HAP-1 (cell line): Measurements from ENCODE around the gene CIBAR2.

Source experiments
- DNase-seq, 2 experiments: peaks; one replicate each; pipeline ENCODE4 v3.0.0-alpha.2; 2016 to 2020; ENCODE audit warnings: low spot score in 2 of 2
- H3K27me3 ChIP-seq: fragments of 250-450 bp; sonication (Bioruptor Pico); 2 replicates; pipeline ENCODE4 v1.5.1; 2020; ENCODE audit warnings: low read depth, mild to moderate bottlenecking, moderate library complexity
- H3K36me3 ChIP-seq: fragments of 250-450 bp; sonication (Bioruptor Pico); replicated peaks from 2 replicates; pipeline ENCODE4 v1.5.1; 2020; ENCODE audit warnings: mild to moderate bottlenecking
- H3K4me1 ChIP-seq: fragments of 250-450 bp; sonication (Bioruptor Pico); 2 replicates; pipeline ENCODE4 v1.5.1; 2020; ENCODE audit warnings: mild to moderate bottlenecking
- H3K4me3 ChIP-seq: fragments of 250-450 bp; sonication (Bioruptor Pico); 2 replicates; pipeline ENCODE4 v1.5.1; 2020; ENCODE audit warnings: mild to moderate bottlenecking, moderate library complexity
- H3K9me3 ChIP-seq: fragments of 250-450 bp; sonication (Bioruptor Pico); 2 replicates; pipeline ENCODE4 v1.5.1; 2020; ENCODE audit warnings: mild to moderate bottlenecking, moderate library complexity
- in situ Hi-C: fragments of 300-500 bp; cut with MboI; formaldehyde crosslinking; loops from 3 replicates; pipeline ENCODE4 v1.14.3; 2020; ENCODE audit warnings: low sequenced_read_pairs, inconsistent platforms, mixed read lengths

Gene CIBAR2

DNA sequence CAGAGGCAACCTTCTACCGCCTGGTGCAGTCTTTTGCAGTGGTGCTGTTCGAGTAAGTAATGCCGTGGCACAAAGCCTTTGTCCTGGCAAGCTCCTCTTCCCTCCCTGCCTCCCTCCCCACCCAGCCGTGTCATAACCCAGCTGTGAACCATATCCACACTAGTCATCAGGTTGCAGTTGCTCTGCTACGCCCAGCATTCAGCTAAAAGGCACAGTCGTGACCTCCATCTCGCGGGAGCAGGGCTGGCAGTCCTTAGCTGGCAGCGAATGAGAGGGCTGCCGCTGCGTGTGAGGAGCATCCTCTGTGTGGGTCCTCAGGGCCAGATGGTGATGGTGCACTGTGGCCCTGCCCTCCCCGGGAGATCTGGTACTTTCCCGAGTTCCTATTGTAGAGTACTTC lies 39.3 kb downstream of the CIBAR2 start:
- no peak for DNase-seq
- no peak overlapping the region for H3K4me3 ChIP-seq
- peaks cover 7% of the 10 kb centered on the region; the same call in 1 of the 2 replicates for H3K4me1 ChIP-seq

DNA sequence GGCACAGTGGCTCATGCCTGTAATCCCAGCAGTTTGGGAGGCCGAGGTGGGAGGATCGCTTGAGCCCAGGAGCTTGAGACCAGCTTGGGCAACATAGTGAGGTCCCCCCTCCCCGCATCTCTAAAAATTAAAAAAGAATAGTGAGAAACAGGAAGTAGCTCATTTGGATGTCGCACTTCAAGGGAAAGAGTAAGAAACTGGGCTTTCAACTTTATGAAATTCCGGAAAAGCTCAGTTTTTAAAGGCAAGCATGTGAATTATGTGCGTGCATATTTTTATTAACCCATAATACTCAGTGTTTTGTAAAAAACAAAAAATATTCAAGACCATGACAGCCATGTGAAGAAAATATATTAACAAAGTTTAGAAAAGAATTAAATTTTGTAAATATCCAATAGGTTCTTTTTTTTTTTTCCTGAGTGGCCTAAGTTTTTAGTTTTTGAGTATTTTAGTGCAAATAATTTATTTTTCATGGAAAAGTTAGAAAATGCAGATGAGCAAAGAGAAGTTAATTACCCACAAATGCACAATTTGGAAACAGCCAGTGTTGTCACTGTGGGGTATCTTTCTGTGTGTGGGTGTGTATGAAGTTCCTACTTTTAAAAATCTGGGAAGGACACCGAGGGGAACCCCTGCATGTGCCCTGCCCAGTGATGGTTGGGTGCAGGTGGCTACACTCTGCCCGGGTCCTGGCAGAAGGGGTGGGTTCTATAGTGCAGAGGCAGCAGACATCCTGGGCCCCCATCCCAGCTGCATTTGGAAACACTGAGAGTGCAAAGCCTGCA lies 40.0 kb downstream of the CIBAR2 start:
- DNase-seq: no peak
- in situ Hi-C loops: no loop called here
- no peaks in the 10 kb centered on the region for H3K36me3 ChIP-seq
- H3K4me3 ChIP-seq: no peak overlapping the region
- H3K9me3 ChIP-seq: no peaks in the 10 kb centered on the region
- no peaks in the 10 kb centered on the region for H3K27me3 ChIP-seq
- peaks cover 7% of the 10 kb centered on the region; the same call in 1 of the 2 replicates for H3K4me1 ChIP-seq

More for the DNA sequence above, 39.3 kb downstream of the CIBAR2 start:
- H3K9me3 ChIP-seq: no peaks in the 10 kb centered on the region
- H3K36me3 ChIP-seq: no peaks in the 10 kb centered on the region
- in situ Hi-C loops: no loop called here
- no peaks in the 10 kb centered on the region for H3K27me3 ChIP-seq

- Histone ChIP-seq H3K36me3 (no peaks in the 10 kb centered on the region), H3K4me1 (no peaks in the 10 kb centered on the region), H3K9me3 (no peaks in the 10 kb centered on the region), H3K4me3 (no peak overlapping the region), H3K27me3 (no peaks in the 10 kb centered on the region)
- in situ Hi-C loops: no loop called here
- DNase-seq: no peak
These were observed 43.1 kb downstream of the CIBAR2 start for GRCh38 chr16:85069171-85069570.

- in situ Hi-C loops: no loop called here
- no peaks in the 10 kb centered on the region for H3K9me3 ChIP-seq
- DNase-seq: no peak
- H3K36me3 ChIP-seq: no peaks in the 10 kb centered on the region
- no peak overlapping the region for H3K4me3 ChIP-seq
- H3K4me1 ChIP-seq: no peaks in the 10 kb centered on the region
- H3K27me3 ChIP-seq: no peaks in the 10 kb centered on the region
These were observed 43.5 kb downstream of the CIBAR2 start for GRCh38 chr16:85068746-85069145.

- DNase-seq: no peak
- no peaks in the 10 kb centered on the region for H3K4me1 ChIP-seq
- no peaks in the 10 kb centered on the region for H3K36me3 ChIP-seq
- in situ Hi-C loops: no loop called here
- no peaks in the 10 kb centered on the region for H3K27me3 ChIP-seq
- H3K4me3 ChIP-seq: no peak overlapping the region
- H3K9me3 ChIP-seq: no peaks in the 10 kb centered on the region
These were observed 44.8 kb downstream of the CIBAR2 start for GRCh38 chr16:85067426-85067825.

DNA sequence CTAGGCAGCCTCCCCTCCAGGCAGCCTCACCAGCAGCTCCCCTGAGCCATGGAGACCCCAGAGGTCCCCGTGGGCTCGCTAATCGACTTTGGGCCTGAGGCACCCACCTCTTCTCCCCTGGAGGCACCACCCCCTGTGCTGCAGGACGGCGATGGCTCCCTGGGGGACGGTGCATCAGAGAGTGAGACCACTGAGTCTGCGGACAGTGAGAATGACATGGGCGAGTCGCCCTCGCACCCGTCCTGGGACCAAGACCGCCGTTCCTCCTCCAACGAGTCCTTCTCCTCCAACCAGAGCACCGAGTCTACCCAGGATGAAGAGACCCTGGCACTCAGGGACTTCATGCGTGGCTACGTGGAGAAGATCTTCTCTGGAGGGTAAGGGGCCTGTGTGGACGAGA lies 45.2 kb downstream of the CIBAR2 start:
- no peak for DNase-seq
- H3K4me3 ChIP-seq: no peak overlapping the region
- H3K27me3 ChIP-seq: no peaks in the 10 kb centered on the region
- no peaks in the 10 kb centered on the region for H3K36me3 ChIP-seq
- in situ Hi-C loops: no loop called here
- H3K4me1 ChIP-seq: no peaks in the 10 kb centered on the region
- H3K9me3 ChIP-seq: no peaks in the 10 kb centered on the region

DNA sequence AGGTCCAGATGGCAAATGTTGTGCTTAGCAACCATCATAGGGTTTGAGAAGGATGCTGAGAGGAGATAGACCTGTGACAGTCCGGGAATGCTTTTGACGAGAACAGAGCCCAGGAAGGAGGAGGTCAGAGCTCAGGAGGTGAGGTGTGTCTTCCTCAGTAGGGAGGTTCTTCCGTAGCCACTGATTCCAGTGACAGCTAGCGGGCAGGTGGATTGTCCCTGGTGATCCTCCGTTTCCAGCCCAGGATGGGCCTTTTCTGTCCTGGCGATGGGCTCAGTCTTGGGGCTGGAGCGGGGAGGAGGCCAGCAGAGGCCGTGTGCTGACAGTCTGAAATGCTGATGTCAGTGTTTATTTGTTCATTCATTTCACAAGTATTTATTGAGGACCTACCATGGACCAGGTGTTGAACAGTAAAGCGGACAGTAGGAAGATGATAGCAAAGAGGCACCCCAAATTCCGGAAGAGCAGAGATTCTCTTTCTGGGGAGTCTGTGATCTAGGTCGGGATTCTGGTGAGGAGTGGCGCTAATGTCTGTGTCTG lies 45.9 kb downstream of the CIBAR2 start:
- H3K27me3 ChIP-seq: no peaks in the 10 kb centered on the region
- H3K4me1 ChIP-seq: no peaks in the 10 kb centered on the region
- no peaks in the 10 kb centered on the region for H3K36me3 ChIP-seq
- no peaks in the 10 kb centered on the region for H3K9me3 ChIP-seq
- no peak for DNase-seq
- H3K4me3 ChIP-seq: no peak overlapping the region
- in situ Hi-C loops: no loop called here

DNA sequence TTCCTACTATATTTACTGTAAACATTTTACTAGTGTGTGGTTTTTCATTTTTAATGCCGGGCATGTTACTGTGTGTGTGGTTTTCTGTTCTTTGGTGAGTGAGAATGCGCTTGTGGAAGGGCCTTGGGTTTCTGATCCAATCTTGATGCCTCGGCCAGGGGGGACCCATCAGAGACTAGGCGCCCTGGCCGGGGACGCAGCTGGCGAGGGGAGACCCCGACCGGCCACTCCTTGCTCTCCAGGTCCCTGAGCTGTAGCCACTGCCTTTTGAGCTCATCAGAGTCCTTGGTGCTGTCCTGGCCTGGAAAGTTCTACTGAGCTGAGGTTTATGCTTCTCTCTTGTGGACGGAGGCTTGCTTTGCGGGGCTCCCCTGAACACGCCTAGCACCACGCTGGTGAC lies 47.2 kb downstream of the CIBAR2 start:
- Histone ChIP-seq H3K4me3 (no peak overlapping the region), H3K4me1 (no peaks in the 10 kb centered on the region), H3K9me3 (no peaks in the 10 kb centered on the region), H3K27me3 (no peaks in the 10 kb centered on the region), H3K36me3 (no peaks in the 10 kb centered on the region)
- DNase-seq: no peak
- in situ Hi-C loops: no loop called here

DNA sequence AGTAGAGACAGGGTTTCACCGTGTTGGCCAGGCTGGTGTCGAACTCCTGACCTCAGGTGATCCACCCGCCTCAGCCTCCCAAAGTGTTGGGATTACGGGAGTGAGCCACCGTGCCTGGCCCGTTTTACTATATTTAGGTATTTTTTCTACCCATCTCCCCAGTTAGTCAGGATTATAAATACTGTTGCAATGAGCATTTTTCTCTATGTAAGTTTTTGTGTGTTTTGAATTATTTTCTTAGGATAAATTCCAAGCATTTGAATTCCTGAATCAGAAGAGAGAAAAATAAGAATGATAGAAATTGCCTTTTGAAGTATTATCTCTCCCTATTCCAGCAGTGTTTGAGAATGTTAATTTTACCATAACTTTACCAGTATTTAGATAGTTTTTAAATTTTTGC lies 48.1 kb downstream of the CIBAR2 start:
- Histone ChIP-seq H3K4me1 (no peaks in the 10 kb centered on the region), H3K36me3 (no peaks in the 10 kb centered on the region), H3K4me3 (no peak overlapping the region), H3K27me3 (no peaks in the 10 kb centered on the region), H3K9me3 (no peaks in the 10 kb centered on the region)
- no peak for DNase-seq
- in situ Hi-C loops: no loop called here

GRCh38 chr16:85062845-85063244 lies 49.4 kb downstream of the CIBAR2 start:
- Histone ChIP-seq H3K4me3 (no peak overlapping the region), H3K4me1 (no peaks in the 10 kb centered on the region), H3K9me3 (no peaks in the 10 kb centered on the region), H3K27me3 (no peaks in the 10 kb centered on the region), H3K36me3 (no peaks in the 10 kb centered on the region)
- in situ Hi-C loops: no loop called here
- no peak for DNase-seq

DNA sequence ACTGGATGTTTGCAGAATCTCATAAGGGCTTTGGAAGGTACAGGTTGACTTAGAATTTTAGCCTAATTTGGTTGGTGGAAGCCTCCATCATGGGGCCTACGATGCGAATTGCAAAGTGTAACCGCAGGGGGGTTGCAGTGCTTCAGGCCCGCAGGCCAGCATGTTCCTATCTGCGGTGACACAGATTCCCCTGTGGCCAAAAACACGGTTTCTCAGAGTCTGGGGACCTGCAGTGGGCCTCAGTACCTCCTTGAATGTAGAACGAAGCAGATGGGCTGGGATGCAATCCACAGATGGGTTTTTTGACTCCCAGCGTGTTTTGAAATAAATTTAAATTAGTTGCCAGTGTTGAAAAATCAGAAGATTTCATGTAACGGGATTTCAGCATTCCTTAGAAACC lies 49.9 kb downstream of the CIBAR2 start:
- Histone ChIP-seq H3K36me3 (no peaks in the 10 kb centered on the region), H3K4me1 (no peaks in the 10 kb centered on the region), H3K4me3 (no peak overlapping the region), H3K27me3 (no peaks in the 10 kb centered on the region), H3K9me3 (no peaks in the 10 kb centered on the region)
- no peak for DNase-seq
- in situ Hi-C loops: no loop called here

- Histone ChIP-seq H3K4me1 (no peaks in the 10 kb centered on the region), H3K27me3 (no peaks in the 10 kb centered on the region), H3K36me3 (no peaks in the 10 kb centered on the region), H3K4me3 (no peak overlapping the region), H3K9me3 (no peaks in the 10 kb centered on the region)
- in situ Hi-C loops: no loop called here
- no peak for DNase-seq
These were observed 50.7 kb downstream of the CIBAR2 start for GRCh38 chr16:85061566-85061965.

DNA sequence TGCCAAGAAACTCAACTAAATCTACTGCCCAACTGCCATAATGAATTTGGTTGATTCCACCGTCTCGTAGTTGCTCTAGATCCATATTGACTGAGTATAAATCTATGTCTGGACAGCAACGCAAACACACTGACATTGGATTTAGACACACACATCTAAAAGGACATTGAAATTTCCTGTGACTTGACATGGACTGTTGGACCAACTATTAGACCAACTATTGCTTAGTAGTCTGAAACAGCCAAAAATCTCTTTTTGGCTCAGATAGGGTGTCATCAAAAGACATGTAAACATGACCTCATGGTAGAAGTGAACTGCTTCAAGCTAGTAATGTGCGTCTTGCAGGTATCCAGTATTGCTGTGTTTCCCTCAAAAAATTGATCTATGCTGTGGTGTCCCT lies 53.4 kb downstream of the CIBAR2 start:
- no peak for DNase-seq
- H3K4me1 ChIP-seq: no peaks in the 10 kb centered on the region; the same call in 1 of the 2 replicates
- H3K27me3 ChIP-seq: no peaks in the 10 kb centered on the region
- no peak overlapping the region for H3K4me3 ChIP-seq
- in situ Hi-C loops: no loop called here
- H3K36me3 ChIP-seq: no peaks in the 10 kb centered on the region
- no peaks in the 10 kb centered on the region for H3K9me3 ChIP-seq

- Histone ChIP-seq H3K4me3 (no peak overlapping the region), H3K9me3 (no peaks in the 10 kb centered on the region), H3K36me3 (no peaks in the 10 kb centered on the region), H3K4me1 (no peaks in the 10 kb centered on the region; the same call in 1 of the 2 replicates), H3K27me3 (no peaks in the 10 kb centered on the region)
- in situ Hi-C loops: no loop called here
- no peak for DNase-seq
These were observed 54.3 kb downstream of the CIBAR2 start for GRCh38 chr16:85057948-85058347.
